NT2/D1 (cell line): ENCODE data around the gene AOAH.

Experiments used
- SUZ12 ChIP-seq: IDR thresholded peaks from 2 replicates; pipeline ENCODE4 v1.6.1; 2011; ENCODE audit not compliant: insufficient read length, insufficient read depth; ENCODE audit errors: extremely low read depth
- ZNF274 ChIP-seq: IDR thresholded peaks from 2 replicates; pipeline ENCODE4 v1.6.1; 2011; ENCODE audit warnings: mild to moderate bottlenecking, low read depth, low read length

- TF ChIP-seq SUZ12 (no peak), ZNF274 (no peak)
Observed at GRCh38 chr7:36627836-36628235, 96.5 kb downstream of the AOAH start.
